AG08395 (cell line): ENCODE results near the gene CD3E.
A peak's percentile ranks its signal among the peaks of the same experiment; 100 is the strongest.

Experiments used
- DNase-seq: peaks from one replicate; pipeline ENCODE4 v3.0.0; 2012; ENCODE audit warnings: mixed read lengths, low spot score

Gene CD3E

DNA sequence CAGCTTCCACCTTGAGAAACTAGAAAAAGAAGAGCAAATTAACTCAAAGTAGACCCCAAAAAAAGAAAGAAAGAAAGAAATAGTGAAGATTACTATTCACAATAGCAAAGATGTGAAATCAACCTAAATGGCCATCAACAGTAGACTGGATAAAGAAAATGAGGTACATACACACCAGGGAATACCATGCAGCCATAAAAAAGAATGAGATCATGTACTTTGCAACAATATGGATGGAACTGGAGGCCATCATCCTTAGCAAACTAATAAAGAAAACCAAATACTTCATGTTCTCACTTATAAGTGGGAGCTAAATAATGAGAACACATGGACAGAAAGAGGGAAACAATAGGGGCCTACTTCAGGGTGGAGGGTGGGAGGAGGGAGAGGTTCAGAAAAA, 24.2 kb downstream of the CD3E start:
- DNase-seq = no peak

- no peak for DNase-seq
Measured at GRCh38 chr11:118334745-118335144, 30.2 kb downstream of the CD3E start.

GRCh38 chr11:118338637-118339061, 34.1 kb downstream of the CD3E start:
- DNase-seq = no peak

- DNase-seq = no peak
Measured at GRCh38 chr11:118339281-118339961, 34.9 kb downstream of the CD3E start.

- DNase-seq = no peak
Measured at GRCh38 chr11:118340449-118340848, 35.9 kb downstream of the CD3E start.

- no peak for DNase-seq
Measured at GRCh38 chr11:118341261-118341660, 36.7 kb downstream of the CD3E start.

- no peak for DNase-seq
Measured at GRCh38 chr11:118341815-118342489, 37.4 kb downstream of the CD3E start.

- DNase-seq = no peak
Measured at GRCh38 chr11:118342503-118343161, 38.1 kb downstream of the CD3E start, which contains the start of gene CD3D. TSS of gene CD3D (minus strand) at chr11:118342705. CDS start at chr11:118342607, 98 bp downstream.

GRCh38 chr11:118343248-118343647, 38.7 kb downstream of the CD3E start:
- no peak for DNase-seq

- no peak for DNase-seq
Measured at GRCh38 chr11:118343981-118344515, 39.5 kb downstream of the CD3E start, which contains the start of gene CD3G. TSS of gene CD3G (plus strand) at chr11:118344344. CDS start at chr11:118344424, 80 bp downstream.

GRCh38 chr11:118349475-118349874, 44.9 kb downstream of the CD3E start:
- no peak for DNase-seq

DNA sequence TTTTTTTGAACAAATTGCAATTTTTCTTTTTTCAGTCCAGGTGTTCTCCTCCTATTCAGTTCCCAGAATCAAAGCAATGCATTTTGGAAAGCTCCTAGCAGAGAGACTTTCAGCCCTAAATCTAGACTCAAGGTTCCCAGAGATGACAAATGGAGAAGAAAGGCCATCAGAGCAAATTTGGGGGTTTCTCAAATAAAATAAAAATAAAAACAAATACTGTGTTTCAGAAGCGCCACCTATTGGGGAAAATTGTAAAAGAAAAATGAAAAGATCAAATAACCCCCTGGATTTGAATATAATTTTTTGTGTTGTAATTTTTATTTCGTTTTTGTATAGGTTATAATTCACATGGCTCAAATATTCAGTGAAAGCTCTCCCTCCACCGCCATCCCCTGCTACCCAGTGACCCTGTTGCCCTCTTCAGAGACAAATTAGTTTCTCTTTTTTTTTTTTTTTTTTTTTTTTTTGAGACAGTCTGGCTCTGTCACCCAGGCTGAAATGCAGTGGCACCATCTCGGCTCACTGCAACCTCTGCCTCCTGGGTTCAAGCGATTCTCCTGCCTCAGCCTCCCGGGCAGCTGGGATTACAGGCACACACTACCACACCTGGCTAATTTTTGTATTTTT, 48.7 kb downstream of the CD3E start:
- DNase-seq = peak; percentile 22

GRCh38 chr11:118358071-118358470, 53.5 kb downstream of the CD3E start:
- no peak for DNase-seq

GRCh38 chr11:118359295-118359958, 54.9 kb downstream of the CD3E start, which contains the start of gene UBE4A:
TSS of gene UBE4A (plus strand) at chr11:118359600. CDS start at chr11:118365081, 5,481 bp downstream.
- DNase-seq = peak; percentile 92

GRCh38 chr11:118364956-118365615, 60.6 kb downstream of the CD3E start:
- no peak for DNase-seq
